NCI-H2171 (cell line): ENCODE results near the gene GRK2.
A peak's percentile ranks its signal among the peaks of the same experiment; 100 is the strongest.
"Not testable (repeated sequence)": the region's sequence is repeated elsewhere in the genome, so short reads cannot be mapped to it uniquely, and the experiment has no call there.

Experiments
- DNase-seq: peaks from one replicate; lab custom pipeline; 2025; lab: John Stamatoyannopoulos, UW

The GRK2 gene

DNA sequence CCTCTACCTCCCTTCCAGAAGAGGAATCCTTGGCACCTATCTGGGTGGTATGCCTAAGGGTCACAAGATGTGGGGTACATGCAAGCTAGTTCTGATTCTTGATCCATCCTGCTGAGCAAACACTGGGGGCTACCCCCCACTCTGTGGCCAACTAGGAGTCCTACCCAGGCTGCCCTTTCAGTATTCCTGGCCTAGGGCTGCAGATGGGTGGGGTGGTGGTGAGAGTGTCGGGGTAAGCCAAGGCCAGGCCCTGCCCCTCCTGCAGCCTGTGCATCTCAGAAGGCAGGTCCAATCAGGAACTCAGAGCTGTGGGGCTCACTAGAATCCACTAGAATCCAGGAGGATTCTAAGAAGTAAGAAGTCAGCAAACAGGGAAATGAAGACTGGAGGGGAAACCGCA, 47.9 kb downstream of the GRK2 start:
- no peak for DNase-seq

DNA sequence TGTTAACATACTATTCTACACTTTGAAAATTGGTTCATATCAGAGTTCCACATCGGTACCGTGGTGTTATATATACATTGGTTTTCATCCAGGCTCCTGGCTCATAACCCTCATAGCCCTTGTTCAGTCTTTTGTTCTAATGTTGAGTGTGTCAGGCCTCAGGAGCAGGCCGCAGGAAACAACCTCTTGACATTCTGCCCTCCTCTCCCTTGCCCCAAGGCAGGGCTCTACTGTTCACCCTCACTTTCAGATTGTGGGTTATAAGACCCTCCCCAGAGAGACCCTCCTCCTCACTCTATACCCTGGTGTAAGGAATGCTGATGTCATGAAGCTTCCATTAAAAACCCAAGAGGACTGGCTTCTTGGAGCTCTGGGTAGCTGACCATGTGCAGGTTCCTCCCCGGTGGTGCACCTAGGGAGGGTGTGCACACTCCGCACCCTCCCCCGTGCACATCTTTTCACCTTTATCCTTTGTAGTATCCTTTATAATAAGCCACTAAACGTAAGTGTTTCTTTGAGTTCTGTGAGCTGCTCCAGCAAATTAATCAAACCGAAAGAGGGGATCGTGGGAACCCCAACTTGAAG, 49.1 kb downstream of the GRK2 start:
- no peak for DNase-seq

- DNase-seq = no peak
Measured at GRCh38 chr11:67316882-67317204, 50.6 kb downstream of the GRK2 start.

DNA sequence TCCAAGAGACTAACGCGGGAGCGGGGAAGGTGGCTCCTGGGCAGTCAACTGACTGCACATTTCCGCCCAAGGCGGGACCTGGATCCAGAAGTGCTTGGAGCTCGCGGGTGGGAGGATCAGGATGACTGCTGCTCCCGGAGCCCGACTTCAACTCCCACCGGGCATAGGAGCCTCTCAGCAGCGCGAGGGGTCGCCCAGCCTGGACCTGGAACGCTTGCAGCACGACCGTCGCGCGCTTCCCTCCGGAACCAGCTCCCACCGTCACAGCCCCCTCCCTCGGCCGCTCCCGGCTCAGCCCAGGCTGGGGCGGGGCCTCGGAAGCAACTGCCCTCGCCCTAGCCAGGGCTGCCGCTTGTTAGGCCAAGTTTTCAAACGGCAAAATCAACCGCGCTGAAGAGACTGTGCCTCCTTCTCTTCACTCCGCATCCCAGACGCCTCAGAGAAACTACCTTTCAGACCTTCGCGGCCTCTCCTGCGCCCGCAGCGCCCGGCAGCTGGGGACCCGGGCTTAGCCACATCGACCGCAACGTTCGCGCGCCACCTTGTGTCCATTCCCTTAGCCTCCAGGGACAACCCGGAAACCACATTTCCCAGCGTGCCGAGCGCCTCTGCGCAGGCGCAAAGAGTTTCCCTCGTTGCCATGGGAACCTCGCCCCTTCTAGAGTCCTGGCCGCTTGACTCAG, 51.1 kb downstream of the GRK2 start:
- DNase-seq = peak; percentile 97

GRCh38 chr11:67317888-67318555, 51.7 kb downstream of the GRK2 start:
- DNase-seq = no peak

DNA sequence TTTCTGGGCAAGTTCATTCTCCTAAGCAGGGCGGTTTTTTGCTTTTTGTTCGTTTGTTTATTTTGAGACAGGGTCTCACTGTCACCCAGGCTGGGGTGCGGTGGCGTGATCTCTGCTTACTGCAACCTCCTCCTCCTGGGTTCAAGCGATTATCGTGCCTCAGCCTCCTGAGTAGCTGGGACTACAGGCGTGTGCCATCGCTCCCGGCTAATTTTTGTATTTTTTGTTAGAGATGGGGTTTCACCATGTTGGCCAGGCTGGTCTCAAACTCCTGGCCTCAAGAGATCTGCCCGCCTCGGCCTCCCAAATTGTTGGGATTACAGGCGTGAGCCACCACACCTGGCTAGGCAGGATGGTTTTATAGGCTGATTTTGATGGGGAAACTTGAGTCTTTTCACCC, 52.6 kb downstream of the GRK2 start:
- not testable (repeated sequence) for DNase-seq

GRCh38 chr11:67320011-67320410, 53.7 kb downstream of the GRK2 start:
- no peak for DNase-seq

- DNase-seq = no peak
Measured at GRCh38 chr11:67320691-67321090, 54.4 kb downstream of the GRK2 start.

DNA sequence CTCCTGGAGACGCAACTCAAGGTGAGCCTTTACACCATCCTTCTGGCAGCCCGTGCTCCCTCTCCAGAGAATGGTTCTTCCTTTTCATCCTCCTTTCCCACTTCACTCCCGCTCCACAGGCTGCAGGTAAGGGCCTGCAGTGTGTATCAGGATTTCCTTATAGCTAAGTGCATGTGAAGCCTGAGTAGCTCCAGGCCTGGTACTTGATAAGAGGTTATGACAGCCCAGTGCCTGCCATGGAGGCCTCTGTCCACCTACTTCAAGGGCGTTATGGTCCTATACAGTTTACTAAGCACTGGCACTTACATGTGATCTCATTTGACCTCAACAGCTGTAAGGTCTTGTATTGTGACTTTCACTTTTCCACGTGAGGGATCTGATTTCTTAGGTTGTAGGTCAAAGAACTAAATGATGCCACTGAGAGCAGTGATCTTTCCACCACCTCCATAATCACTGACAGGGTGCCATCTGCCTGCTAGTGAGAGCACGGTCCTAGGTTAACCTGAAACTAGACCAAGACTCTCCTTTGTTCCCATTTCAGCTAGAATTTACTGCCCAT, 55.1 kb downstream of the GRK2 start:
- no peak for DNase-seq

DNA sequence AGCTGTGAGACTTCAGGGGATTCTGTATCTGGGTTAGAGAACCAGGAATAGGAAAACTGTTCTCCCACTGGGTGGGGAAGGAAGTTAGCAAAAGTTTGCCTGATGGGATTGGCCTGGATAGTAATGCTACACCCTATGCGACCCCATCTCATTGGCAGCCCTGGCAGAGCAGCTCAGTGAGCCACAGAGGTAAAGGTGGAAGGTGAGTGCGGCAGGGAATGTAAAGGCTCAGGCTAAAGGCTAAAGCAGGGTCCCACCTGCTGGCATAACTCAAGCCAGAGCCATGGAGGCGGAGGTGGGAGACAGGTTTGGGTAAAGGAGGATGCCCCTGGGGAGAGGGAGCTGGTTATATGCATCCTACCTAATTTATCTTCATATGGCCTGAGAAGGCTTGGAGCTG, 55.8 kb downstream of the GRK2 start:
- no peak for DNase-seq

GRCh38 chr11:67323526-67323925, 57.3 kb downstream of the GRK2 start:
- DNase-seq = no peak

- no peak for DNase-seq
Measured at GRCh38 chr11:67332081-67332691, 65.9 kb downstream of the GRK2 start.
